Measurements from ENCODE around the gene SLC28A2. TPM values are rescaled to one million over a fixed set of nuclear protein-coding genes. Genes with fewer than 3 reads are reported as not detected.
"Not testable (repeated sequence)": the region's sequence is repeated elsewhere in the genome, so short reads cannot be mapped to it uniquely, and the experiment has no call there.

Gene SLC28A2
- polyA plus RNA-seq, 3 donors from 2014 or later: not detected

DNA sequence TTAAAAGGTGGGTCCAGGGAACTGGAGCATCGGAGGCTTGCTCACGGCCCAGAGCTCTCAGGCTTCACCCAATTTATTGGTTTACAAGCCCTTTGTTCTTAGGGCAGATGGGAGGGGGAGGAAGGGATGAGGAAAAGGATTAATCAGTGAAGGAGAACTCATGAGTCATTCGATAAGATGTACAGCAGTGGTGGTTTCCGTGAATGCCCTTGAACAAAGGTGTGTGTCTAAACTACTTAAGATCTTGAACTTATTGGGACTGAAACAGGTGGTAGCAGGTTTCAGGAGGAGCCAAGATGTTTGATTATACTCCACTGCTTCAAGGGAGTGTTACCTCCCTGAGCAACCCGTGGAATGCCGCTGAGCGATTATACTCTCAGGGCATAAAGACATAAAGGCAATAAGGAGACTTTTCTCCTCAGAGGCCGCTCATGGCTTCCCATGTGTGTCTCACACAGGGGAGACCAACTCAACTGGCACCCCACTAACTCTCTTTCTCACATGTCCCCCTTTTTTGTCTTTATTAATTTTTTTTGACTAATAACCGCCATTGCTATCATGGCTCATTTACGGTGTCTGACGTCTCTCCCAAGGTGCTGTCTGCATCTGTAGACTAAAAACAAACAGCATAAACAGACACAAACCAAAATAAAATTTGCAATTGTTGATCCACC lies 17.3 kb upstream of the SLC28A2 start:
- H3K9me3 Mint-ChIP-seq: peaks cover 24 to 68% (median 43%) of the 10 kb centered on the region in 6 donors

GRCh38 chr15:45236806-45237205 lies 15.2 kb upstream of the SLC28A2 start:
- peaks cover 36 to 89% (median 62%) of the 10 kb centered on the region in 6 donors for H3K9me3 Mint-ChIP-seq
- peaks cover 2 to 12% (median 3%) of the 10 kb centered on the region in 3 donors for H3K27me3 Mint-ChIP-seq (ENCODE audit: low read depth in 3 of 3)
- not testable (repeated sequence) for DNase-seq, H3K4me3 Mint-ChIP-seq, H3K27ac Mint-ChIP-seq, H3K4me1 Mint-ChIP-seq
- H3K36me3 Mint-ChIP-seq: peaks cover 7 to 27% (median 12%) of the 10 kb centered on the region in 3 donors

More for the DNA sequence above, 17.3 kb upstream of the SLC28A2 start:
- Mint-ChIP-seq H3K27me3 (ENCODE audit: low read depth in 3 of 3) (peaks cover 2 to 12% (median 6%) of the 10 kb centered on the region in 3 donors), H3K36me3 (peaks cover 3 to 15% (median 11%) of the 10 kb centered on the region in 3 donors), H3K4me1 (no peaks in the 10 kb centered on the region), H3K27ac (no peak overlapping the region), H3K4me3 (no peak overlapping the region)
- DNase-seq: no peak

- H3K27me3 Mint-ChIP-seq (ENCODE audit: low read depth in 3 of 3): peaks cover under 1 to 3% (median 1%) of the 10 kb centered on the region in 3 donors
- peak in 2 of 3 donors; percentile 5 to 7 for DNase-seq
- H3K27ac Mint-ChIP-seq: no peak overlapping the region
- no peaks in the 10 kb centered on the region for H3K4me1 Mint-ChIP-seq
- H3K36me3 Mint-ChIP-seq: peaks cover 14 to 38% (median 18%) of the 10 kb centered on the region in 3 donors
- peaks cover 52 to 91% (median 68%) of the 10 kb centered on the region in 6 donors for H3K9me3 Mint-ChIP-seq
- no peak overlapping the region for H3K4me3 Mint-ChIP-seq
Measured at GRCh38 chr15:45242289-45242688, 9.7 kb upstream of the SLC28A2 start.

DNA sequence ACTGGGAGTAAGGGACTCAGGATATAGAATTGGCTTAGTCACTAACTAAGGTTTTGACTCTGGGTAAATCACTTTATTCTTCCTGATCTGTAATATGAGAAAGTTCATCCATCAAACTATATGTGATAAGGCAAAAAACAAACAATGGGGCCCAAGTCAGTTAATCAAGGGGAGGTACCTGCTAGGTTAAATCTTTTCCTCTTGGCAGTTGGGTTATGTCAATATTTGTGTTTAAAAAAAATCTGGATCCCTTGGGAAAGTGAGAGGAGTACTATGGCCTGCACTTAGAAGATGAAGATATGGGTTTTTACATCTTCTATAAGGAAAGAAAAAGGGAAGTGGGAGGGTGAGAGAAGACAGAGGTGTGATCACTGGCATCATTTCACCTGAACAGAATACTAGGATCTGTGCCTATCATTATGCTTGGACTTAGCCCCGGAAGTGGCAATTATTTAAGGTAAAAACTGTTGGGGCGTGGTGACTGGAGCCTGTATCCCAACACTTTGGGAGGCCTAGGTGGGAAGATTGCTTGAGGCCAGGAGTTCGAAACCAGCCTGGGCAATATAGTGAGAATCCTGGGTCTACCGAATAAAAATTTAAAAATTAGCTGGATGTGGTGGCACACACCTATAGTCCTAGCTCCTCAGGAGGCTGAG lies 2.8 kb upstream of the SLC28A2 start:
- no peak for DNase-seq
- H3K9me3 Mint-ChIP-seq: peaks cover 11 to 23% (median 17%) of the 10 kb centered on the region in 6 donors
- no peak overlapping the region for H3K27ac Mint-ChIP-seq
- H3K4me1 Mint-ChIP-seq: no peaks in the 10 kb centered on the region
- H3K36me3 Mint-ChIP-seq: peaks cover 5 to 10% (median 10%) of the 10 kb centered on the region in 3 donors
- H3K4me3 Mint-ChIP-seq: no peak overlapping the region
- peaks cover 0 to 2% (median 0%) of the 10 kb centered on the region in 3 donors for H3K27me3 Mint-ChIP-seq (ENCODE audit: low read depth in 3 of 3)

GRCh38 chr15:45253330-45253729 lies 1.3 kb downstream of the SLC28A2 start:
- DNase-seq: no peak
- Mint-ChIP-seq H3K27me3 (ENCODE audit: low read depth in 3 of 3) (peaks cover 0 to 2% (median 0%) of the 10 kb centered on the region in 3 donors), H3K27ac (no peak overlapping the region), H3K9me3 (no peaks in the 10 kb centered on the region), H3K4me1 (no peaks in the 10 kb centered on the region), H3K36me3 (peaks cover 0 to 4% (median 0%) of the 10 kb centered on the region in 3 donors), H3K4me3 (no peak overlapping the region)

DNA sequence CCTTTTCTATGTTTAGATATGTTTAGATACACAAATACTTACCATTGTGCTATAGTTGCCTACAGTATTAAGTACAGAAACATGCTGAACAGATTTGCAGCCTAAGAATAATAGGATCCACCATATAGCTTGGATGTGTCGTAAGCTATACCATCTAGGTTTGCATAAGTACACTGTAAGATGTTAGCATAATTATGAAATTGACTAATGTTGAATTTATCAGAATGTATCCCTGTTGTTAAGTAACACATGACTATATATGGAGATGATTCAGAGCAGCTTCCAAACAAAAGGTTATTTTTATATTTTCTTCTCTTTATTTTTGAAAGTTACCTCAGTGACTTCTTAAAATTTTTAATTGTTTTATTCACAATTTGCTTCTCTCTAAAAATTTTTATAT lies 2.4 kb downstream of the SLC28A2 start:
- Mint-ChIP-seq H3K4me3 (no peak overlapping the region), H3K27ac (no peak overlapping the region), H3K36me3 (peaks cover 0 to 4% (median 0%) of the 10 kb centered on the region in 3 donors), H3K9me3 (no peaks in the 10 kb centered on the region), H3K27me3 (ENCODE audit: low read depth in 3 of 3) (peaks cover 0 to 2% (median 0%) of the 10 kb centered on the region in 3 donors), H3K4me1 (no peaks in the 10 kb centered on the region)
- DNase-seq: no peak

- H3K4me1 Mint-ChIP-seq; H3K27ac Mint-ChIP-seq; DNase-seq; H3K36me3 Mint-ChIP-seq; H3K4me3 Mint-ChIP-seq; H3K27me3 Mint-ChIP-seq (ENCODE audit: low read depth in 3 of 3); H3K9me3 Mint-ChIP-seq: not testable (repeated sequence)
Measured at GRCh38 chr15:45254824-45255223, 2.8 kb downstream of the SLC28A2 start.

DNA sequence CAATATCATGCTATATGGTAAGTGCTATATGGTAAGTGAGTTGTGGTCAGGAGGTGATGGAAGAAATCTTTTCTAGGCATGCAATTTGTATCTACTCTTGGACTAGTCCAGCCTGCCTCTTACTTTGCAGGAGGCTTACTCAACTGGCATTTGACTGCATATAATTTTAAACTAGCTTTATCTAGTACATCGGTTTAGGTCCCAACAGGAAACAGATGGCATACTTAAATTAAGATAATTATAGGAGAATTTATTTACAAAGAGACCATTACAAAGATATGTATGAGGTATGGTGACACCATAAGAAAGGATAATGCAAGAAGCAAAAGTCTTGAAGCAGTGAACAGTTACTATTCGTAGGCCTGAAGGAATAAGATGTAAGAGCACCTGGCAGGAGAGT lies 7.8 kb downstream of the SLC28A2 start:
- peaks cover 0 to 9% (median 0%) of the 10 kb centered on the region in 3 donors for H3K36me3 Mint-ChIP-seq
- no peaks in the 10 kb centered on the region for H3K4me1 Mint-ChIP-seq
- no peak overlapping the region for H3K4me3 Mint-ChIP-seq

GRCh38 chr15:45262906-45263461 lies 10.9 kb downstream of the SLC28A2 start:
- H3K27ac Mint-ChIP-seq: no peak overlapping the region
- H3K4me3 Mint-ChIP-seq: no peak overlapping the region
- peaks cover 0 to 5% (median 0%) of the 10 kb centered on the region in 3 donors for H3K27me3 Mint-ChIP-seq (ENCODE audit: low read depth in 3 of 3)
- H3K9me3 Mint-ChIP-seq: no peaks in the 10 kb centered on the region
- DNase-seq: no peak
- H3K4me1 Mint-ChIP-seq: no peaks in the 10 kb centered on the region
- H3K36me3 Mint-ChIP-seq: peaks cover 0 to 9% (median 0%) of the 10 kb centered on the region in 3 donors

More for the DNA sequence above, 7.8 kb downstream of the SLC28A2 start:
- DNase-seq: no peak
- Mint-ChIP-seq H3K9me3 (no peaks in the 10 kb centered on the region), H3K27ac (no peak overlapping the region), H3K27me3 (ENCODE audit: low read depth in 3 of 3) (peaks cover 0 to 5% (median 0%) of the 10 kb centered on the region in 3 donors)

GRCh38 chr15:45263854-45264253 lies 11.8 kb downstream of the SLC28A2 start:
- Mint-ChIP-seq H3K27ac (no peak overlapping the region), H3K36me3 (peaks cover 0 to 9% (median 0%) of the 10 kb centered on the region in 3 donors), H3K9me3 (no peaks in the 10 kb centered on the region), H3K4me1 (no peaks in the 10 kb centered on the region), H3K4me3 (no peak overlapping the region), H3K27me3 (ENCODE audit: low read depth in 3 of 3) (peaks cover 0 to 5% (median 0%) of the 10 kb centered on the region in 3 donors)
- DNase-seq: no peak

GRCh38 chr15:45265506-45265905 lies 13.5 kb downstream of the SLC28A2 start:
- Mint-ChIP-seq H3K4me1 (no peaks in the 10 kb centered on the region), H3K27me3 (ENCODE audit: low read depth in 3 of 3) (no peaks in the 10 kb centered on the region), H3K36me3 (peaks cover 0 to 9% (median 0%) of the 10 kb centered on the region in 3 donors), H3K27ac (no peak overlapping the region), H3K4me3 (no peak overlapping the region), H3K9me3 (no peaks in the 10 kb centered on the region)
- no peak for DNase-seq

- Mint-ChIP-seq H3K27ac (no peak overlapping the region), H3K4me3 (no peak overlapping the region), H3K27me3 (ENCODE audit: low read depth in 3 of 3) (no peaks in the 10 kb centered on the region), H3K36me3 (peaks cover 0 to 9% (median 6%) of the 10 kb centered on the region in 3 donors), H3K4me1 (no peaks in the 10 kb centered on the region), H3K9me3 (no peaks in the 10 kb centered on the region)
- DNase-seq: peak in 1 of 3 donors; percentile 5
Measured at GRCh38 chr15:45268135-45268534, 16.1 kb downstream of the SLC28A2 start.

DNA sequence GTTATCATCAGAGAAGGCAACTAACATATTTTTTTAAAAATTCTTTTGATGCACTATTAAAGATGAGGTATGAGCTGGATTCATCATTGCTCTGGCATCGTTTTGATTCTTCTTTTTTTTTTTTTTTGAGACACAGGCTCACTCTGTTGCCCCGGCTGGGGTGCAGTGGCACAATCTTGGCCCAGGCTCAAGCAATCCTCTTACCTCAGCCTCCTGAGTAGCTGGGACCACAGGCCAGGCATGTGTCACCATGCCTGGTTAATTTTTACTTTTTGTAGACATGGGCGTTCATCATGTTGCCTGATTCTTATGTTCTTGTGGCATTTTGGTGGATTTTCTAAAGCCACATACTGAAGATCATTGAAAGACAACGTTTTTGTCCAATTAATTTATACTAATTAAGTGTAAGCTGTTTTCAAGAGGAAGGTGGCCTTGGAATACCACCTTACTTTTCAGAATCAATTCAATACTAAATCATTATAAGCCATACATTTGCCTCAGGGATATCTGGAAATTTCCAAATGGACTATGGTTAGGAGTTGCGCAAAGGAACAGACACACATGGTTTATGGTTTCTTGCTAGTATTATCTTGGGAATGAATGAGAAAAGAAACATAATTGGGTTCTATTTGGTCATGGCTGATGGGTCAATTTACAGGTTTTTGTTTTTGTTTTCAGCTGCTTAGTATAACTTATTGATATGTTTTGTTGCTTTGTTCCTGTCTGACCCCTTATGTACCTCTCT lies 22.8 kb downstream of the SLC28A2 start:
- DNase-seq: no peak
- Mint-ChIP-seq H3K9me3 (no peaks in the 10 kb centered on the region), H3K4me3 (no peak overlapping the region), H3K4me1 (peaks cover 12 to 19% of the 10 kb centered on the region in 2 donors), H3K36me3 (peaks cover 0 to 6% (median 0%) of the 10 kb centered on the region in 3 donors), H3K27me3 (ENCODE audit: low read depth in 3 of 3) (peaks cover 0 to 6% (median 6%) of the 10 kb centered on the region in 3 donors), H3K27ac (no peak overlapping the region)
